Transverse colon (tissue), 4 donors: Measurements from ENCODE around the gene CACNB2. TPM values are rescaled to one million over a fixed set of nuclear protein-coding genes. Genes with fewer than 3 reads are reported as not detected.
"Not testable (repeated sequence)": the region's sequence is repeated elsewhere in the genome, so short reads cannot be mapped to it uniquely, and the experiment has no call there.

Experiments
- DNase-seq: peaks from one replicate; pipeline ENCODE4 v3.0.0-alpha.2; 2019
- H3K27ac ChIP-seq, 4 donors: fragments of 200-600 bp; sonication (generic); 2 replicates each; pipeline ENCODE4 v1.5.1; 2016 to 2018; ENCODE audit warnings: inconsistent platforms in 4 of 4
- H3K27me3 ChIP-seq: fragments of 200-600 bp; sonication (generic); 2 replicates; pipeline ENCODE4 v1.5.1; 2017; ENCODE audit warnings: inconsistent platforms
- H3K36me3 ChIP-seq, 4 donors: fragments of 200-600 bp; sonication (generic); 2 replicates each; pipeline ENCODE4 v1.5.1; 2017 to 2019; ENCODE audit warnings: inconsistent platforms in 4 of 4
- H3K4me1 ChIP-seq, 4 donors: fragments of 200-600 bp; sonication (generic); 2 replicates each; pipeline ENCODE4 v1.5.1; 2017 to 2020; ENCODE audit warnings: inconsistent platforms in 4 of 4
- H3K4me3 ChIP-seq, 4 donors: fragments of 200-600 bp; sonication (generic); 1 replicate in 1 of 4; 2 replicates in 3 of 4; pipeline versions ENCODE4 v1.5.1 to v1.6.1; 2017 to 2019; ENCODE audit warnings: inconsistent platforms in 4 of 4
- H3K9me3 ChIP-seq, 2 donors: fragments of 200-600 bp; sonication (generic); 2 replicates each; pipeline ENCODE4 v1.5.1; 2017 to 2019; ENCODE audit warnings: inconsistent platforms in 2 of 2
- CTCF ChIP-seq, 5 experiments: fragments of 200-600 bp in 3 of 5; fragments of 450-650 bp in 2 of 5; sonication (generic) in 3 of 5; IDR thresholded peaks; 1 replicate in 2 of 5; 2 replicates in 3 of 5; pipeline ENCODE4 v1.5.1; 2016 to 2017; ENCODE audit warnings: antibody characterized with exemption in 5 of 5, inconsistent platforms in 3 of 5, mild to moderate bottlenecking in 2 of 5, moderate library complexity in 1 of 5
- EP300 ChIP-seq: sonication (generic); formaldehyde crosslinking; IDR thresholded peaks from one replicate; pipeline ENCODE4 v1.6.1; 2017; ENCODE audit warnings: antibody characterized with exemption, low read depth
- POLR2A ChIP-seq: fragments of 450-650 bp; IDR thresholded peaks from one replicate; pipeline ENCODE4 v1.6.1; 2016; ENCODE audit warnings: antibody characterized with exemption, mild to moderate bottlenecking, moderate library complexity
- POLR2AphosphoS5 ChIP-seq, 3 donors: sonication (generic); formaldehyde crosslinking; IDR thresholded peaks; one replicate each; pipeline ENCODE4 v1.6.1; 2016; ENCODE audit warnings: antibody characterized with exemption in 3 of 3
- WGBS, 2 donors: methylation state at CpG; one replicate each; pipeline ENCODE4 v1.1.5; 2018; ENCODE audit warnings: low coverage in 1 of 2; 5-methylcytosine and 5-hydroxymethylcytosine counted together
- in situ Hi-C, 4 donors: fragments of 200-750 bp; cut with MboI; loops; one replicate each; pipeline versions ENCODE4 v1.15.0 to v1.15.1; 2017; ENCODE audit warnings: low sequenced_read_pairs in 3 of 4, low pct_ligation_motif_present in 1 of 4, low pct_unique_long_range_greater_than_20kb in 1 of 4
- intact Hi-C: fragments of 100-400 bp; cut with DNase I; formaldehyde crosslinking; loops from one replicate; pipeline ENCODE4 v1.15.1; 2023; ENCODE audit warnings: low total_unique reads
- total RNA-seq, 4 donors: library from RNA; depleted of rRNA; stranded (reverse); fragments of >200 nt; gene quantifications; one replicate each; pipeline ENCODE4 v1.1.0, GENCODE V29; 2016

The CACNB2 gene
- total RNA-seq, 4 donors from 2014 or later: 16.2 to 338 (median 23.7) TPM

DNA sequence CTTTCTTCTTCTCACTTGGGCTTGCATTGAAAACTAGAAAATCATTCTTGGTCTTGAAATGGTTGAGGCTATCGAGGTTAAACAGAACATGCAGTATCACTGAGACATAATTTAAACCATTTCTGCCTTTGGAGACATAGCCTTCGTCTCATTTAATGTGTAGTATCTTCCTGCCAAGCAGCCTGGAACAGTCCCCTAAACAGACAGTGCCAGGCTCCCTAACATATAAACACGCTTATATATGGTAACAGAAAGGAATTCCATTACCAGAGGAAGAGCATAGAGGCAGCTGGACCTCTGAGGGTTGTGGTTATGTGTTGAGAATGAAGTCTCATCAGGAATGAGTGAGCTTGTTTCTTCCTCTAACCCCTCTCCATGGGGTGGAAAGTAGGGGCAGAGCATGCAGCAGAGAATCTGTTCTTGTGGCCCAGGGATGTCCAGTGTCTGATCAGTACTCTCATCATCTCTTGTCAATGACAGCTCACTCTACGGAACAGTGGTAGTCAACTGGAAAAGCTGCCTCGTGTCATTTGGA is 11.2 kb downstream of the CACNB2 start:
- H3K4me3 ChIP-seq: no peak overlapping the region
- no peaks in the 10 kb centered on the region for H3K36me3 ChIP-seq
- no peaks in the 10 kb centered on the region for H3K4me1 ChIP-seq
- no peaks in the 10 kb centered on the region for H3K9me3 ChIP-seq
- no peaks in the 10 kb centered on the region for H3K27me3 ChIP-seq
- peak overlapping the region in 1 of 4 donors; percentile 7 for H3K27ac ChIP-seq
- intact Hi-C loops: no loop called here
- no peak for DNase-seq
- TF ChIP-seq CTCF (IDR thresholded peaks at IDR 0.05) (no peak), EP300 (no peak), POLR2A (no peak), POLR2AphosphoS5 (IDR thresholded peaks at IDR 0.05) (no peak)
- in situ Hi-C loops: no loop called here
- 75 to 79% methylated on average over 5 of the region's 5 CpGs for WGBS, 2 donors

DNA sequence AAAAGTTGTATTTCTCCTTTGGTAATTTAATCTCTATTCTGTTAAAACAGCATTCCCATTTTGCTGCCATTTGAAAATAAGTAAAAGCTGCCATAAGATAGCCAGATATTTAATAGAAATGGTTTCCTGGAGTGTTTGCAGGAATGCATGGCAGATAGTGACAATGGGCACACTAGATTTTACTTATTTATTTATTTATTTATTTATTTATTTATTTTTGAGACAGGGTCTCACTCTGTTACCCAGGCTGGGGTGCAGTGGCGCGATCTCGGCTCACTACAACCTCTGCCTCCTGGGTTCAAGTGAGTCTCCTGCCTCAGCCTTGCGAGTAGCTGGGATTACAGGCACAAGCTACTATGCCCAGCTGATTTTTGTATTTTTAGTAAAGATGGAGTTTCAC is 13.2 kb downstream of the CACNB2 start:
- H3K27ac ChIP-seq, in situ Hi-C loops, H3K36me3 ChIP-seq, H3K9me3 ChIP-seq, H3K4me3 ChIP-seq, intact Hi-C loops, DNase-seq, H3K27me3 ChIP-seq: not testable (repeated sequence)
- 90 to 97% methylated on average over 4 of the region's 4 CpGs for WGBS, 2 donors
- peaks cover 2 to 11% (median 7%) of the 10 kb centered on the region in 4 donors for H3K4me1 ChIP-seq

GRCh38 chr10:18155321-18155720 is 15.1 kb downstream of the CACNB2 start:
- in situ Hi-C loops: no loop called here
- intact Hi-C loops: loop anchor here (5.0 kb wide), 1 partner anchor 42 kb away; no protein-coding TSS in a partner anchor
- DNase-seq: no peak

DNA sequence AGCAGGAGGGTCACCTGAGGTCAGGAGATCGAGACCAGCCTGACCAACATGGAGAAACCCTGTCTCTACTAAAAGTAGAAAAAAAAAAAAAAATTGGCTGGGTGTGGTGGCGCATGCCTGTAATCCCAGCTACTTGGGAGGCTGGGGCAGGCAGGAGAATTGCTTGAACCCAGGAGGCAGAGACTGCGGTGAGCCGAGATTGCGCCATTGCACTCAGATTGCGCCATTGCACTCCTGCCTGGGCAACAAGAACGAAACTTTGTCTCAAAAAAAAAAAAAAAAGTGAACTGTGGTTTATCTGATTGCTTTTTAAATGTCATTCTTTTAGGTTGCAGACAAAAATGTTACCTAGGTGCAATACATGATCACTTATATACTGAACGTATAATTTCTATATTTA is 16.6 kb downstream of the CACNB2 start:
- DNase-seq, H3K36me3 ChIP-seq, in situ Hi-C loops, H3K4me3 ChIP-seq, H3K9me3 ChIP-seq, H3K27me3 ChIP-seq: not testable (repeated sequence)
- Histone ChIP-seq H3K4me1 (peaks cover 2 to 24% (median 7%) of the 10 kb centered on the region in 4 donors), H3K27ac (peak overlapping the region in 3 of 4 donors; percentile 57 to 74 (median 71))
- intact Hi-C loops: loop anchor here (5.0 kb wide), 1 partner anchor 41 kb away; no protein-coding TSS in a partner anchor
- 82 to 94% methylated on average over 6 to 8 of the region's 8 CpGs for WGBS, 2 donors

More at GRCh38 chr10:18155321-18155720, 15.1 kb downstream of the CACNB2 start:
- no peak overlapping the region for H3K27ac ChIP-seq
- TF ChIP-seq POLR2AphosphoS5 (IDR thresholded peaks at IDR 0.05) (no peak), CTCF (IDR thresholded peaks at IDR 0.05) (no peak), POLR2A (no peak), EP300 (no peak)
- no peak overlapping the region for H3K4me3 ChIP-seq
- no peaks in the 10 kb centered on the region for H3K27me3 ChIP-seq
- no peaks in the 10 kb centered on the region for H3K9me3 ChIP-seq
- peaks cover 2 to 24% (median 7%) of the 10 kb centered on the region in 4 donors for H3K4me1 ChIP-seq
- no peaks in the 10 kb centered on the region for H3K36me3 ChIP-seq

DNA sequence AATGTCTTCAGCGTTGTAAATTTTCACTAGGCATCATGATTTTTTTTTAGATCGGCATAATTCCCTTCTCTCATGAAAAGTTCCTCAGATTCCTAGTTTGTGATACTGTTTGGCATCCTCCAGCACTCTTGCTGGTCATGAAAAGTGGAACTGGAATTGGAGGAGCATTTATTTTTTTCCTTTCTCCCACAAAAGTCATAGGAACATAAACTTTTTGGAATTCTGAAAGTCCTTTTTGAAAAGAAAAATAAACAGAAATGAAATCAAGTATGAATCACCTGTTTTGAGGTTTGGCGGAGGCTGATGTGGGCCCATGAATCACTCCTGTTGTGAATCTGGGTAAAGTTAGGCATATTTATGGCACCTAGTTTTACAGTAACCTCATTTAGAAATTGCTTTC is 17.7 kb downstream of the CACNB2 start:
- Histone ChIP-seq H3K9me3 (no peaks in the 10 kb centered on the region), H3K27me3 (no peaks in the 10 kb centered on the region), H3K36me3 (no peaks in the 10 kb centered on the region), H3K4me3 (no peak overlapping the region), H3K4me1 (peaks cover 2 to 24% (median 7%) of the 10 kb centered on the region in 4 donors), H3K27ac (peak overlapping the region; percentile 57 to 74 (median 72))
- 32 to 45% methylated on average over 2 to 3 of the region's 3 CpGs for WGBS, 2 donors
- no peak for DNase-seq
- in situ Hi-C loops: no loop called here
- intact Hi-C loops: loop anchor here (5.0 kb wide), 1 partner anchor 39 kb away; no protein-coding TSS in a partner anchor
- TF ChIP-seq EP300 (no peak), POLR2AphosphoS5 (IDR thresholded peaks at IDR 0.05) (no peak), CTCF (IDR thresholded peaks at IDR 0.05) (no peak), POLR2A (no peak)
